HEK293T (cell line): Measurements from ENCODE around the gene BSG.

ENCODE experiments used
- CTCF ChIA-PET: fragments of 350-600 bp; formaldehyde crosslinking; extraction: SDS; loops from one replicate; lab custom pipeline; 2021; ENCODE audit warnings: antibody characterized with exemption, inconsistent platforms; lab: Yijun Ruan, JAX
- POLR2A ChIA-PET: fragments of 350-600 bp; formaldehyde crosslinking; extraction: SDS; loops from one replicate; lab custom pipeline; 2020; ENCODE audit warnings: antibody characterized with exemption, inconsistent platforms; lab: Yijun Ruan, JAX
- DNase-seq: peaks from one replicate; pipeline ENCODE4 v3.0.0; 2012; ENCODE audit warnings: mixed read lengths; ENCODE audit errors: extremely low spot score
- ARNT ChIP-seq: fragments of 450-650 bp; IDR thresholded peaks from 2 replicates; pipeline ENCODE4 v1.6.1; 2017; ENCODE audit warnings: mild to moderate bottlenecking
- BHLHE40 ChIP-seq: fragments of 450-650 bp; IDR thresholded peaks from 2 replicates; pipeline ENCODE4 v1.6.1; 2016; ENCODE audit warnings: mild to moderate bottlenecking, moderate library complexity, borderline replicate concordance
- CTBP1 ChIP-seq: fragments of 450-650 bp; IDR thresholded peaks from 2 replicates; pipeline ENCODE4 v1.6.1; 2016; ENCODE audit warnings: borderline replicate concordance
- ELF4 ChIP-seq: fragments of 450-650 bp; IDR thresholded peaks from 2 replicates; pipeline ENCODE4 v1.6.1; 2017; ENCODE audit warnings: antibody characterized with exemption
- FOXA1 ChIP-seq: fragments of 450-650 bp; IDR thresholded peaks from 2 replicates; pipeline ENCODE4 v1.6.1; 2016; ENCODE audit warnings: mild to moderate bottlenecking
- FOXK2 ChIP-seq: fragments of 450-650 bp; IDR thresholded peaks from 2 replicates; pipeline ENCODE4 v1.6.1; 2016; ENCODE audit warnings: mild to moderate bottlenecking
- FOXM1 ChIP-seq: fragments of 450-650 bp; IDR thresholded peaks from 2 replicates; pipeline ENCODE4 v1.6.1; 2017; ENCODE audit warnings: mild to moderate bottlenecking, borderline replicate concordance
- HDGF ChIP-seq: fragments of 450-650 bp; IDR thresholded peaks from 2 replicates; pipeline ENCODE4 v1.6.1; 2017; ENCODE audit warnings: antibody characterized with exemption, borderline replicate concordance
- L3MBTL2 ChIP-seq: fragments of 450-650 bp; conservative IDR thresholded peaks from 2 replicates; pipeline ENCODE4 v1.6.1; 2016; ENCODE audit warnings: mild to moderate bottlenecking
- LEF1 ChIP-seq: fragments of 450-650 bp; IDR thresholded peaks from 2 replicates; pipeline ENCODE4 v1.6.1; 2017; ENCODE audit warnings: mild to moderate bottlenecking, borderline replicate concordance
- NFRKB ChIP-seq: fragments of 450-650 bp; IDR thresholded peaks from 2 replicates; pipeline ENCODE4 v1.6.1; 2016; ENCODE audit warnings: mild to moderate bottlenecking, moderate library complexity
- PKNOX1 ChIP-seq: fragments of 450-650 bp; IDR thresholded peaks from 2 replicates; pipeline ENCODE4 v1.6.1; 2016
- SP1 ChIP-seq: fragments of 450-650 bp; IDR thresholded peaks from 2 replicates; pipeline ENCODE4 v1.6.1; 2017
- SUZ12 ChIP-seq: fragments of 450-650 bp; IDR thresholded peaks from 2 replicates; pipeline ENCODE4 v1.6.1; 2016; ENCODE audit warnings: mild to moderate bottlenecking
- ZNF384 ChIP-seq: fragments of 450-650 bp; IDR thresholded peaks from 2 replicates; pipeline ENCODE4 v1.6.1; 2016

BSG gene

GRCh38 chr19:530134-531008, 42.0 kb upstream of the BSG start:
- CTCF ChIA-PET: interaction anchor here (0.8 to 3.3 kb wide), 2 partner anchors 20 to 24 kb away, joined by 3 to 26 read pairs; no protein-coding TSS in a partner anchor
- POLR2A ChIA-PET: interaction anchor here (0.6 to 3.1 kb wide), 11 partner anchors 9 to 47 kb away, joined by 3 to 24 read pairs (median 7); partner anchors contain the start of gene TPGS1
- TF ChIP-seq ZNF384 (peak; percentile 69), SP1 (no peak), CTBP1 (no peak)
- no peak for DNase-seq

GRCh38 chr19:531009-531752, 41.2 kb upstream of the BSG start:
- POLR2A ChIA-PET: interaction anchor here (0.6 to 3.1 kb wide), 17 partner anchors 10 to 132 kb away, joined by 3 to 24 read pairs (median 5); partner anchors contain the start of genes BSG, RNF126 and TPGS1
- CTCF ChIA-PET: interaction anchor here (0.8 to 3.3 kb wide), 3 partner anchors 21 to 25 kb away, joined by 3 to 26 read pairs (median 11); no protein-coding TSS in a partner anchor
- TF ChIP-seq FOXM1 (no peak), FOXK2 (no peak), NFRKB (no peak), FOXA1 (no peak), L3MBTL2 (peak; percentile 63), BHLHE40 (no peak), HDGF (no peak), CTBP1 (no peak), SUZ12 (no peak), ZNF384 (no peak), LEF1 (0 out of 2 replicates have a peak, but pooled peaks have one; percentile 54), PKNOX1 (no peak), SP1 (no peak), ELF4 (no peak)
- DNase-seq: peak; percentile 99

GRCh38 chr19:531753-532560, 40.4 kb upstream of the BSG start, which contains the start of gene CDC34:
Gene CDC34 (plus strand): TSS chr19:531760. CDS start chr19:531932, 172 bp downstream.
- CTCF ChIA-PET: interaction anchor here (0.8 to 3.3 kb wide), 3 partner anchors 11 to 25 kb away, joined by 5 to 26 read pairs (median 11); no protein-coding TSS in a partner anchor
- TF ChIP-seq ARNT (no peak), FOXA1 (no peak), L3MBTL2 (no peak), NFRKB (no peak), SUZ12 (no peak)
- POLR2A ChIA-PET: interaction anchor here (0.9 to 3.1 kb wide), 15 partner anchors 10 to 131 kb away, joined by 3 to 24 read pairs (median 6); partner anchors contain the start of genes BSG, RNF126 and TPGS1
- DNase-seq: no peak

GRCh38 chr19:532561-533363, 39.6 kb upstream of the BSG start:
- no peak for DNase-seq
- POLR2A ChIA-PET: interaction anchor here (0.9 to 3.1 kb wide), 9 partner anchors 10 to 53 kb away, joined by 3 to 24 read pairs (median 6); partner anchors contain the start of genes BSG and TPGS1
- CTCF ChIA-PET: interaction anchor here (0.8 to 3.3 kb wide), 3 partner anchors 10 to 26 kb away, joined by 5 to 26 read pairs (median 11); no protein-coding TSS in a partner anchor
- TF ChIP-seq ZNF384 (no peak), FOXK2 (no peak), LEF1 (no peak), HDGF (no peak), ARNT (no peak), FOXM1 (no peak)

- CTCF ChIA-PET: interaction anchor here (3.3 kb wide), 1 partner anchor 23 kb away, joined by 26 read pairs; no protein-coding TSS in a partner anchor
- POLR2A ChIA-PET: interaction anchor here (1.0 to 3.1 kb wide), 3 partner anchors 9 to 48 kb away, joined by 3 to 24 read pairs (median 5); partner anchors contain the start of gene TPGS1
- TF ChIP-seq FOXK2: no peak
- no peak for TF ChIP-seq BHLHE40
- no peak for TF ChIP-seq LEF1
- no peak for TF ChIP-seq L3MBTL2
- TF ChIP-seq PKNOX1: no peak
- DNase-seq: no peak
Observed at GRCh38 chr19:533364-534058, 38.9 kb upstream of the BSG start.
